CD4-positive, alpha-beta T cell treated with Interleukin-6 for 4 hours (primary cell): Measurements from ENCODE around the gene GLMP.
"Not testable (repeated sequence)": the region's sequence is repeated elsewhere in the genome, so short reads cannot be mapped to it uniquely, and the experiment has no call there.

Experiments used
- DNase-seq: peaks from one replicate; pipeline ENCODE4 v3.0.0-alpha.2; 2020; ENCODE audit warnings: mixed read lengths

The GLMP gene

GRCh38 chr1:156295391-156295947, at the start of gene GLMP:
TSS of gene GLMP (minus strand) at chr1:156295679. CDS start at chr1:156295645, 34 bp downstream.
- peak; percentile 69 for DNase-seq

- DNase-seq, result no peak
Observed at GRCh38 chr1:156344409-156344808, 48.9 kb upstream of the GLMP start.

GRCh38 chr1:156342166-156342955, 46.9 kb upstream of the GLMP start:
- no peak for DNase-seq

- peak; percentile 99 for DNase-seq
Observed at GRCh38 chr1:156338180-156338976, 42.9 kb upstream of the GLMP start, which contains the start of the genes CCT3 and TSACC. TSS of gene CCT3 (minus strand) at chr1:156338292. CDS start at chr1:156338184, 108 bp downstream. TSS of gene TSACC (plus strand) at chr1:156338526. CDS start at chr1:156339758, 1,232 bp downstream.

- no peak for DNase-seq
Observed at GRCh38 chr1:156337888-156338179, 42.4 kb upstream of the GLMP start.

- no peak for DNase-seq
Observed at GRCh38 chr1:156337052-156337887, 41.8 kb upstream of the GLMP start.

GRCh38 chr1:156336242-156336641, 40.8 kb upstream of the GLMP start:
- DNase-seq, result no peak

- DNase-seq, result not testable (repeated sequence)
Observed at GRCh38 chr1:156323179-156323578, 27.7 kb upstream of the GLMP start.

GRCh38 chr1:156320560-156320959, 25.1 kb upstream of the GLMP start:
- no peak for DNase-seq

- peak; percentile 21 for DNase-seq
Observed at GRCh38 chr1:156319664-156320063, 24.2 kb upstream of the GLMP start.

GRCh38 chr1:156316909-156317308, 21.4 kb upstream of the GLMP start:
- DNase-seq, result no peak

GRCh38 chr1:156310962-156311361, 15.5 kb upstream of the GLMP start:
- DNase-seq, result no peak

GRCh38 chr1:156308078-156308477, 12.6 kb upstream of the GLMP start:
- no peak for DNase-seq

- no peak for DNase-seq
Observed at GRCh38 chr1:156305215-156305614, 9.7 kb upstream of the GLMP start.

- no peak for DNase-seq
Observed at GRCh38 chr1:156303241-156303640, 7.8 kb upstream of the GLMP start.

- no peak for DNase-seq
Observed at GRCh38 chr1:156298852-156299357, 3.4 kb upstream of the GLMP start, which contains the start of gene VHLL. TSS of gene VHLL (minus strand) at chr1:156299307. CDS start at chr1:156299189, 118 bp downstream.

- DNase-seq, result no peak
Observed at GRCh38 chr1:156293895-156294294, 1.6 kb downstream of the GLMP start.

GRCh38 chr1:156293098-156293434, 2.4 kb downstream of the GLMP start:
- DNase-seq, result no peak

- DNase-seq, result peak; percentile 35
Observed at GRCh38 chr1:156291226-156292061, 4.0 kb downstream of the GLMP start.

- DNase-seq, result no peak
Observed at GRCh38 chr1:156289857-156290256, 5.6 kb downstream of the GLMP start.

- no peak for DNase-seq
Observed at GRCh38 chr1:156286061-156286460, 9.4 kb downstream of the GLMP start.

GRCh38 chr1:156285437-156285836, 10.0 kb downstream of the GLMP start:
- DNase-seq, result no peak
